ENCODE data around the gene TCEAL6.
"Not testable (repeated sequence)": the region's sequence is repeated elsewhere in the genome, so short reads cannot be mapped to it uniquely, and the experiment has no call there.

The TCEAL6 gene
- 0 to 0.19 (median 0) reads per million in 3 donors for total RNA-seq

GRCh38 chrX:102142274-102142673 is at the start of gene TCEAL6:
TSS of gene TCEAL6 (minus strand) at chrX:102142481.
- H3K27ac ChIP-seq (ENCODE audit: insufficient read depth, low read length, poor library complexity, severe bottlenecking); H3K27me3 ChIP-seq (replicated peaks; ENCODE audit: control insufficient read depth, insufficient read depth, low read length, poor library complexity, severe bottlenecking); H3K36me3 ChIP-seq (ENCODE audit: control insufficient read depth, insufficient read depth, low read length); H3K4me3 ChIP-seq (ENCODE audit: insufficient read depth, low read depth, low read length, poor library complexity, severe bottlenecking); DNase-seq; H3K9me3 ChIP-seq (ENCODE audit: control insufficient read depth, low read length); H3K4me1 ChIP-seq (ENCODE audit: control insufficient read depth, insufficient read depth, low read length, poor library complexity, severe bottlenecking): not testable (repeated sequence)

DNA sequence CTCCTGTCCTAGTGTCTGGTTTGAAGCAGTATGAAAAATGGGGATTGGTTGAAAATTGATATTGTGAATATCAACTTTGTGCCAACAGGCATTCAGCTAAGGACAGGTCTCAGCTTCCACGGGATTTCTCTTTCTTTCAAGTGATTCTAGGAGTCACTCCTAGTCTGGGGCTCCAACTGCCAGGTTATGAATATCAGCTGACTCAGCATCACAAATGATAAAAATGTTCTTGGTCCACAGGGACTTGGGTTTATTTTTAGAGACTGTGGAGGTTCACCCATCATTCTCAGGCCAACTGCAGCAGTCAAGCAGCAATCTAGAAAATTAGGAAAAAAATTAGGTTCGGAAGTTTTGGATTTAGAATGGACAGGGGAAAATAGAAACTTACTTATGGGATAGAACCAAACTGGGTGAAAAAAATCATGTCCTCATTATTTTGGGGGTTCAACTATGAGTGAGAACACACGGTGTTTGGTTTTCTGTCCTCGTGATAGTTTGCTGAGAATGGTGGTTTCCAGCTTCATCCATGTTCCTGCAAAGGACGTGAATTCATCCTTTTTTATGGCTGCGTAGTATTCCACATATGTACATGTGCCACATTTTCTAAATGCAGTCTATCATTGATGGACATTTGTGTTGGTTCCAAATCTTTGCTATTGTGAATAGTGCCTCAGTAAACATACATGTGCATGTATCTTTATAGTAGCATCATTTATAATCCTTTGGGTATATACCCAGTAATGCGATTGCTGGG is 43.9 kb upstream of the TCEAL6 start:
- H3K27me3 ChIP-seq (replicated peaks; ENCODE audit: control insufficient read depth, insufficient read depth, low read length, poor library complexity, severe bottlenecking), result no peaks in the 10 kb centered on the region
- no peaks in the 10 kb centered on the region for H3K4me1 ChIP-seq (ENCODE audit: control insufficient read depth, insufficient read depth, low read length, poor library complexity, severe bottlenecking)
- no peak overlapping the region for H3K4me3 ChIP-seq (ENCODE audit: insufficient read depth, low read depth, low read length, poor library complexity, severe bottlenecking)
- H3K36me3 ChIP-seq (ENCODE audit: control insufficient read depth, insufficient read depth, low read length), result no peaks in the 10 kb centered on the region
- DNase-seq, result no peak
- no peaks in the 10 kb centered on the region for H3K9me3 ChIP-seq (ENCODE audit: control insufficient read depth, low read length)
- H3K27ac ChIP-seq (ENCODE audit: insufficient read depth, low read length, poor library complexity, severe bottlenecking), result no peak overlapping the region

DNA sequence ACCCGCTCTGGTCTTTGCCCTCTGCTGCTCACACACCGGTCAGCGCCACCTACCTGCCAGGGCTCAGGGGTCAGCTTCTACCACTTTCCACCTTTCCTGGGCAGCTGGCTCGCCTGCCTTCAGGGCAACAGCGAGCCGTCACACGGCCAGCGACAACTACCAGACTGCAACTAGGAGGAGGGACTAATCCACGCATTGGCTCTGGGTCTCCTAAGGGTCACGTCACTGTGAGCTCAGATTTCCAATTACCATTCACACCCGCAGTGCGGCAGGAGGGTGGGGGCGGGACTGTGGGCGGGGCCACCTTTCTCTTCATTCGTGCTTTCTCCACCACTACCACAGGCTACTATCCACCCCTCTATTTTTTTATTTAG is 13.5 kb upstream of the TCEAL6 start, which contains the start of gene BEX5:
BEX5 (minus strand) TSS at position 172 of the 374 bp plus-strand sequence. CDS start 1,712 bp downstream, outside the sequence.
- peak within 1 kb of the TSS; percentile 71 for H3K27ac ChIP-seq (ENCODE audit: insufficient read depth, low read length, poor library complexity, severe bottlenecking)

GRCh38 chrX:102154900-102155805 is 12.9 kb upstream of the TCEAL6 start:
- Histone ChIP-seq H3K36me3 (ENCODE audit: control insufficient read depth, insufficient read depth, low read length) (no peaks in the 10 kb centered on the region), H3K9me3 (ENCODE audit: control insufficient read depth, low read length) (no peaks in the 10 kb centered on the region), H3K4me3 (ENCODE audit: insufficient read depth, low read depth, low read length, poor library complexity, severe bottlenecking) (peak overlapping the region; percentile 62), H3K27ac (ENCODE audit: insufficient read depth, low read length, poor library complexity, severe bottlenecking) (peak overlapping the region; percentile 71), H3K27me3 (replicated peaks; ENCODE audit: control insufficient read depth, insufficient read depth, low read length, poor library complexity, severe bottlenecking) (no peaks in the 10 kb centered on the region), H3K4me1 (ENCODE audit: control insufficient read depth, insufficient read depth, low read length, poor library complexity, severe bottlenecking) (no peaks in the 10 kb centered on the region)
- peak in 1 of 3 donors; percentile 5 for DNase-seq

More for the DNA sequence above, 13.5 kb upstream of the TCEAL6 start, which contains the start of gene BEX5:
- H3K27me3 ChIP-seq (replicated peaks; ENCODE audit: control insufficient read depth, insufficient read depth, low read length, poor library complexity, severe bottlenecking), result no peaks in the 10 kb centered on the region
- DNase-seq, result peak; percentile 41 to 56 (median 50)
- no peaks in the 10 kb centered on the region for H3K4me1 ChIP-seq (ENCODE audit: control insufficient read depth, insufficient read depth, low read length, poor library complexity, severe bottlenecking)
- H3K4me3 ChIP-seq (ENCODE audit: insufficient read depth, low read depth, low read length, poor library complexity, severe bottlenecking), result peak within 1 kb of the TSS; percentile 62
- no peaks in the 10 kb centered on the region for H3K9me3 ChIP-seq (ENCODE audit: control insufficient read depth, low read length)
- H3K36me3 ChIP-seq (ENCODE audit: control insufficient read depth, insufficient read depth, low read length), result no peaks in the 10 kb centered on the region

- H3K9me3 ChIP-seq (ENCODE audit: control insufficient read depth, low read length), result no peaks in the 10 kb centered on the region
- peak overlapping the region; percentile 71 for H3K27ac ChIP-seq (ENCODE audit: insufficient read depth, low read length, poor library complexity, severe bottlenecking)
- H3K36me3 ChIP-seq (ENCODE audit: control insufficient read depth, insufficient read depth, low read length), result no peaks in the 10 kb centered on the region
- H3K4me1 ChIP-seq (ENCODE audit: control insufficient read depth, insufficient read depth, low read length, poor library complexity, severe bottlenecking), result no peaks in the 10 kb centered on the region
- peak overlapping the region; percentile 62 for H3K4me3 ChIP-seq (ENCODE audit: insufficient read depth, low read depth, low read length, poor library complexity, severe bottlenecking)
- DNase-seq, result peak in 1 of 3 donors; percentile 1
- H3K27me3 ChIP-seq (replicated peaks; ENCODE audit: control insufficient read depth, insufficient read depth, low read length, poor library complexity, severe bottlenecking), result no peaks in the 10 kb centered on the region
Observed at GRCh38 chrX:102154218-102154860, 12.1 kb upstream of the TCEAL6 start.

DNA sequence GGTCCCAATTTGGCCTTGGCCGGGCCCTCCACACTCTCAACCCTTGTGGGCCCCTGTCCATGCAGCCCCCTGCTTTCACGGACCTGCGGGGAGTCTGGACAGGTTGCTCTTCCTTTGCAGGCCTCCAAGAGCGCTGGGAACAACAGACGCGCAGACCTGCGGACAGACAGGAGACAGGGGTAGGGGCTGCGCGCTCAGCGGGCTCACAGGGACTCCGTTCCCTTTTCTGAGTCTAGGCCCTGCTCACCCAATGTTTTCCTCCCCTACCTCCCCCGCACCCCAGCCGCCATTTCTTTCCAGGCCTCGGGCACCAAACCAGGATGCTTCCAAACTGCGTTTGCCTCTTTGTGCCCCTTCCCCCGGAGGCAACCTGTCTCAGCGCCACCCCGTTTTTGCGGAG is 650 bp downstream of the TCEAL6 start:
- DNase-seq; H3K27me3 ChIP-seq (replicated peaks; ENCODE audit: control insufficient read depth, insufficient read depth, low read length, poor library complexity, severe bottlenecking); H3K9me3 ChIP-seq (ENCODE audit: control insufficient read depth, low read length): not testable (repeated sequence)

GRCh38 chrX:102140876-102141275 is 1.4 kb downstream of the TCEAL6 start:
- H3K9me3 ChIP-seq (ENCODE audit: control insufficient read depth, low read length); H3K4me1 ChIP-seq (ENCODE audit: control insufficient read depth, insufficient read depth, low read length, poor library complexity, severe bottlenecking); H3K27ac ChIP-seq (ENCODE audit: insufficient read depth, low read length, poor library complexity, severe bottlenecking); H3K36me3 ChIP-seq (ENCODE audit: control insufficient read depth, insufficient read depth, low read length); H3K27me3 ChIP-seq (replicated peaks; ENCODE audit: control insufficient read depth, insufficient read depth, low read length, poor library complexity, severe bottlenecking); H3K4me3 ChIP-seq (ENCODE audit: insufficient read depth, low read depth, low read length, poor library complexity, severe bottlenecking); DNase-seq: not testable (repeated sequence)

More for the DNA sequence above, 650 bp downstream of the TCEAL6 start:
- not testable (repeated sequence) for H3K27ac ChIP-seq (ENCODE audit: insufficient read depth, low read length, poor library complexity, severe bottlenecking); H3K4me3 ChIP-seq (ENCODE audit: insufficient read depth, low read depth, low read length, poor library complexity, severe bottlenecking); H3K36me3 ChIP-seq (ENCODE audit: control insufficient read depth, insufficient read depth, low read length); H3K4me1 ChIP-seq (ENCODE audit: control insufficient read depth, insufficient read depth, low read length, poor library complexity, severe bottlenecking)

GRCh38 chrX:102138064-102138463 is 4.2 kb downstream of the TCEAL6 start:
- DNase-seq, result no peak
- no peak overlapping the region for H3K4me3 ChIP-seq (ENCODE audit: insufficient read depth, low read depth, low read length, poor library complexity, severe bottlenecking)
- no peaks in the 10 kb centered on the region for H3K36me3 ChIP-seq (ENCODE audit: control insufficient read depth, insufficient read depth, low read length)
- no peaks in the 10 kb centered on the region for H3K27me3 ChIP-seq (replicated peaks; ENCODE audit: control insufficient read depth, insufficient read depth, low read length, poor library complexity, severe bottlenecking)
- no peak overlapping the region for H3K27ac ChIP-seq (ENCODE audit: insufficient read depth, low read length, poor library complexity, severe bottlenecking)
- H3K4me1 ChIP-seq (ENCODE audit: control insufficient read depth, insufficient read depth, low read length, poor library complexity, severe bottlenecking), result no peaks in the 10 kb centered on the region
- no peaks in the 10 kb centered on the region for H3K9me3 ChIP-seq (ENCODE audit: control insufficient read depth, low read length)

DNA sequence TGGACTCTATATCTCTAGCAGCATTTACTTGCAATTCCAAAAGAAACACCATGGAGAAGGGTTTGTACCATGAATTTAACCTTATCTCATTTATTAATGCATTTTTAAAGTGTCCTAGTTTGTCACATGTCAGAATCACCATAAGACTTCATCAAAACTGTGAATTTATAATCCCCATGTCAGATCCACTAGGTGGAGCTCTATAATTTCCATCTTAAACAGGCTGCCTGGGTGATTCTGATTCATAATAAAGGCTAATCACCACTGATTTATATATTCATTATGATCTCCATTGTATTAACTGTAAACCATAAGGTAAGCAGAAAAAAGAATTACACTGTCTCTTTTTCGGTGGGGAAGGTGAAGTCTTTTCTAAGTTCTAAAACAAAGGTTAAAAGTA is 12.8 kb downstream of the TCEAL6 start:
- Histone ChIP-seq H3K4me1 (ENCODE audit: control insufficient read depth, insufficient read depth, low read length, poor library complexity, severe bottlenecking) (peaks cover 2% of the 10 kb centered on the region), H3K27me3 (replicated peaks; ENCODE audit: control insufficient read depth, insufficient read depth, low read length, poor library complexity, severe bottlenecking) (peaks cover 5% of the 10 kb centered on the region), H3K4me3 (ENCODE audit: insufficient read depth, low read depth, low read length, poor library complexity, severe bottlenecking) (no peak overlapping the region), H3K9me3 (ENCODE audit: control insufficient read depth, low read length) (no peaks in the 10 kb centered on the region), H3K36me3 (ENCODE audit: control insufficient read depth, insufficient read depth, low read length) (no peaks in the 10 kb centered on the region), H3K27ac (ENCODE audit: insufficient read depth, low read length, poor library complexity, severe bottlenecking) (no peak overlapping the region)
- DNase-seq, result no peak

Measured in effector memory CD4-positive, alpha-beta T cell (primary cell).